Bone marrow (tissue), 2 donors: ENCODE results near the gene KCNJ16.
A peak's percentile ranks its signal among the peaks of the same experiment; 100 is the strongest.

Experiments
- DNase-seq, 2 donors: peaks; one replicate each; lab custom pipeline; 2025; lab: John Stamatoyannopoulos, UW

The KCNJ16 gene

DNA sequence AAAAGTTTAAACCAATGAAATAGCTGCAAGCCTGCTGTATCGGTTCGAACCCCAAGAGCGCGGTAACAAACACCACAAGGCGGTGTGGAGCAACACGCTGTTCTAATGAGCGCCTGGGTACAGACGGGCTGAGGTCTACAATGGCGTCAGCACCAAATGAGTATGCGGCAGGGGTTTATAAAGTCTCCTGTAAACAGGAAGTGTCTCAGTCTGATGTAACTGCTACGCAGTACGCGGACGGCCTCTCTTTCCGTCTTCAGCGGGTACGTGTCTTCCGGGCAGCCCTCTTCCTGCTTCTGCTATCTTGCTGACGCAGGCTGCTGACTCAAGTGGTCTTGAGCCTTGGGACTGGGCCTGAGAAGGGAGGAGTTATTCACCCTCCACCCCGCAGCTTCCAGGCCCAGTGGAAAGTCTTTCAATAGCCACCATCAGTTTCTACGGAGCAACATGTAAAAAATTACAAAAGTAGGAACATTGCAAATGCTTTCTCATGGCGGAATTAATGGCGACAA, 53.8 kb downstream of the KCNJ16 start:
- DNase-seq = no peak

GRCh38 chr17:70130289-70130688, 55.3 kb downstream of the KCNJ16 start:
- no peak for DNase-seq

- DNase-seq = no peak
These were observed 57.5 kb downstream of the KCNJ16 start for GRCh38 chr17:70132505-70132904.

GRCh38 chr17:70134042-70134441, 59.0 kb downstream of the KCNJ16 start:
- DNase-seq = no peak

DNA sequence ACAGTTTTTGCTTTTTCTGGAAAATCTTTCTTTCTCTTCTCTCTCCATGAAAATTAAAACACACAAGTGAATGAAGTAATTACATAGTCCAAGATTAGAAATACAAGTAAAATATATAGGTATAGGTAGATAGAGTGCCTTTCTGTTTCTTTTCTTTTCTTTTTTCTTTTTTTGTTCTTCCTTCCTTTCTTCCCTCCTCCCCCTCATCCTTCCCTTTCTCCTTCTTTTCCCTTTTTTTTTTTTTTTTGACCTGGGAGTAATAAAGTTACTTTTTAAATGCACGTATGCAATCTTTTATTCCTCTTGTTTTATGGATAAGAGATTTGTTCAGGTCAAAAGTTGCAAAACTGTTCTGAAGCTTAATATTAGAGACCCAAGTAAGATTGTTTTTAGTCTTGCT, 59.8 kb downstream of the KCNJ16 start:
- DNase-seq = no peak

DNA sequence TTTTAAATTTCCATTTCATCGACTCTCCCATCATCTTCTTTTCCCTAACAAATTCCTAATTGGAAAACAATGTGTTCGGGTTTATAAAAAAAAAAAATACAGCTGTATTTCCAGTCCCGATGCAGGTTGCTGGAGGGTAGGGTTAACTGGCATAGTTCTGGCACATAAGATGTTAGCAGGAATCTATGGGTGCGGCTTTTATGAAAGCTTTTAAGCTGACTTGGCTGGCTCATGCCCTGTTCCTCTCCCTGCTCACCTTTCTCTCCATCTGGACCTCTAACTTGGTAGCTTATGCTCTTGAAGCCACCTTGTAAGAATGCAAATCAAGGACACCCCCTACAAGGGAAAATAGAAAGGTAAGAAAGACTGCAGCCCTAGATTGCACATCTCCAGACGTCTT, 61.1 kb downstream of the KCNJ16 start:
- no peak for DNase-seq

DNA sequence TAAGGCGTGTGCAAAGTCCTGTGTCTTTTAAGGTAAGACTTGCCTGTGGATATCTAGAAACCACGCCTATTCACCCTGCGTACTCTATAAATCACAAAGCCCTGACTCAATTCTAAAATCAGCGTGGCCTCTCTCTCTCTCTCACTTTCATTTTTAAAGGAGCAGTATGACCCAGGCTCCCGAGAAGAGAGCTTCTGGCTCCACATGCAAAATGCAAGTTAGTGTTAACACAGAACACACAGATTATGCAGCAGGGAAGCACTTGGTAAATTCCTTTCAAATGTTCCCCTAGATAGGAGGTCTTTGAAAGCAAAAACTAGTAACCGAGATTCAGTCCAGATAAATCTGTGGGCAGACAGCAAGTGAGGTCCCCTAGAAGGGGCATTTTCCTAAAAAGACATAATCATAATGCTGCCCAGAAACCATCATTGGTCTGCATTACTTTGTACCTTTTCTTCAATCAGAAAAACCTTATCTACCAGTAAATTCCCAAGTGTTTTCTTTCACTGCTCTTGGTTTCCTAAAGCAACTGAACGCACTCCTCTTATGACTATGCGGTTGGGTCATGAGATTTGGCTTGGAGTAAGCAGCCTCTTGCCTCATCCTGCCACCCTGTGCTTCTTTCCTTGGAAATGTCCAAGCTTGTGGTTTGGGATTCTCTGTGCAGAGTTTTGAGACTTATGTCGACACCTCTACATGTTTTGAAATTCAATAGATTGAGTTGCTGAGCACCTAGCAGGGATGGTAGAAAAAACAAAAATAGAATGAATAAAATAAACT, 62.6 kb downstream of the KCNJ16 start:
- DNase-seq = no peak

DNA sequence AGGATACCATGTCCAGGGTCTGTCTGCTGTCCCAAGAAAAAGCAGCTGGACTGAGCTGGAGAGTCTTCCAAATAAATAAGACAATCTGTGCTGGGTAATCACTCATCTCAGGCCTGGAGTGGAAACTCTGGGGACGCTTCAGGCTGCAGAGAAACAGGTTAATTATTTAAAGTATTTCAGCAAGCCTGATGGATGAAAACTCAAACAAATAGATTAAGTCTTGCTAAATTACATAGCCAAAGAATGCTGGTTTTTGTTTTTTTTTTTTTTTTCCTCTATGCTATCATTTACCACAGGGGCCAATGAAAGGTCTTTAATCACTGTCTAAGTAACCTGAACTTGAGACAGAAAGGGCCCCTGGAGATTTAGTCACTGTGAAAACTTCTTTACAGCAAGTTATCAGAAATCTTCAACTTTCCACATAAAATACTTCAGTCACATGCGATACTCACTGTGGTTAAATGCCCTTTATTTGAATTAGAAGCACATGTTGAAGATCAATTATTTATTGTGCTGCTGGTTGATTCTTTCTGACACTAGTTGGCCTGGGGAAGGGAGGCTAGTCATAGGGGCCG, 63.4 kb downstream of the KCNJ16 start:
- no peak for DNase-seq

DNA sequence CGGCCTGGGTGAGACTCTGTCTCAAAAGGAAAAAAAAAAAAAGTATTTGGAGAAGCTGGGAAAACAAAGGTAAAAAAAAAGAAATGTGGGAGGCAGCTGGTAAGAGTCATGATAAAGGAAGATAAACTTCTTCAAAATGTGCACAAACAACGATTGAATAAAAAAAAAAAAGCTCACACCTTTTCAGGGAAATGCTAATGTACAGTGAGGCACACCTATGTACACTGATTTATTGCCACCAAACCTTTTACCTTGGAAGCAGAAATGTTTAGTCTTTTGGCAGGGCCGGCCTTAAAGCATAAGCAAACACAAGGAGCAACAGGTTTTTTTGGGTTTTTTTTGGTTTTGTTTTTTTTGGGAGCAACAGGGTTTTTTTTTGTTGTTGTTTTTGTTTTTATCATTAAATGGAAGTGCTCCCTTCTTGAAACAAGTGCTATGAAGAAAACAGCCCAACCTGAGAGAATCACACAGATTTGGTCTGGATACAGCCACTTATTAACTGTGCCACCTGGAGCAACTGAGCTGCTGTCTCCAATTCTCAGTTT, 64.5 kb downstream of the KCNJ16 start:
- DNase-seq = no peak

DNA sequence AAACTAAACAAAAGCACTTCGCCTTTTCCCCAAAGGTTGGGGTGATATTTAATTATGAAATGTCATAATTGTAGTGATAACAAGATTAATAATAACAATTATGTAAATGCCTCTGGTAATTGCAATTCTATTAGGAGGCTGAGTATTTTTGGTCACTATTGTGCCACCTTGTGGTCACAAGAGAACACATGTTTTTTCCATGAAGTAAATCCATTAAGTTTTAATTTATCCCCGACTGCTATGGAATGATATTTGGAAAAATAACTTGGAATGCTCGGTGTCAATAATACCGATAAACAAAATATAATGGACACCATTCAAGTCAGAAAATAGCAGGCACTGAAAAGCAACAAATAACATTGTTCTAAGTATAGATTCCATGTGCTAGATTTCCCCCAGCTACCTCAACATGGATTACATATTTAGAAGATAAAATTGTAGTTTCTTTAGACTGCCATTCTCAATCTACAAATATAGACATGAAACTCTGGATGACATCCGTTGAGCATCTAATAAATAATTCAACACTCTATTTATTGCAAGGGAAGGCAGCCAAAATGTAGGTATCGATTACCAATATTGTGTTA, 69.3 kb downstream of the KCNJ16 start:
- no peak for DNase-seq

DNA sequence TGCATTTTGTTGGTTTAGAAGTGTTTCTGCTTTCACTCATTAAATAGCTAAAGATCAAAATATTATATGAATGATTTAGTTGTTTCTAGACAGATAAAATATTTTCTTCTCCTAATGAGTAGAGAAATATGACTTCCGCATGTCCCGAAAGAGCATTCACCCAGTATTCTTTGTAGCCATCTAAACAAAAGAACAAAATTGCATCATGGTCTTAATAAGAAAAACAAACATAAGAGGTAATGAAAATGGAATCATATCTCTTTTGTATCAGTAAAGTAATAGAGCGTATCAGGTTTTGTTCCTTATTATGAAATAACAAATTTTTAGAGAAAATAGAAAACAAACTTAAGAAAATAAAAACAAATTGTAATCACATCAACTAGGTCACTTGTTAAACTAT, 78.2 kb downstream of the KCNJ16 start:
- DNase-seq = no peak

DNA sequence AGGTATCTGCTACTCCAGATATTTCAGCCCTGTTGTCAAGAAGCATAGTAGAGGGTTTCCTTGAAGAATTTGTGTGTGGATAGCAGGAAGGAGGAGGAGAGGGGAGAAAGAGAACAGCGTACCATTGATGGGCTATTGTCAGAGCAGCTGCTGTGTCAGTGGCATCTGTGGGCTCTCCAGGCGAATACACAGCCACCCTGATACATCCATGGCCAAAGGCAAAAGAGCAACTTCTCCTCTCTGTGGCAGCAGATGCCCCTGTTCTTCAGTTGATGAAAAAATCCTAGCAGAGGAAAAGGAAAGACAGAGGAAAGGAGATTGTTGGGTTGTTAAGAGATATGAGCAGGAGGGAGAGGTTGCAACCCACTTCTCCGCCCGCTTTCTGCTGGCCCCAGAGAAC, 82.1 kb downstream of the KCNJ16 start:
- no peak for DNase-seq

GRCh38 chr17:70158180-70158579, 83.2 kb downstream of the KCNJ16 start:
- no peak for DNase-seq

- DNase-seq = no peak
These were observed 83.6 kb downstream of the KCNJ16 start for GRCh38 chr17:70158591-70158990.

- no peak for DNase-seq
These were observed 85.0 kb downstream of the KCNJ16 start for GRCh38 chr17:70159980-70160379.

DNA sequence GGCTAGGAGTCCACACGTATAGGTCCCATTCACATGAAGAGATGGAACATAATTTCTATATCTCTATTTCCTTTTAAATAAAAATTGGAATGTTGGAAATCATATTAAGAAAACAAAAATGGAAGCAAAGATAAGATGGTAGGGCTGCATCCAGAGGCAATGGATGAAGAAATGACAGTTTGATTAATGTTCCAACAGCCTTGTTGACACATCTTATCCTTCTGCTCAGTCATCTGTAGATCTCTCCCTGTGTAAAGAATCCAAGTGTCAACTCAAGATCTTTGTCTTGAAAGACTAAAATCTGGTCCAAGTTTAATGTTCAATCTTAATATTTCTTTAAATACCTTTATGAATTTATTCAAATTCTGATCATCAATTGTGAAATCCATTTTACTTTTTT, 86.5 kb downstream of the KCNJ16 start:
- DNase-seq = no peak

DNA sequence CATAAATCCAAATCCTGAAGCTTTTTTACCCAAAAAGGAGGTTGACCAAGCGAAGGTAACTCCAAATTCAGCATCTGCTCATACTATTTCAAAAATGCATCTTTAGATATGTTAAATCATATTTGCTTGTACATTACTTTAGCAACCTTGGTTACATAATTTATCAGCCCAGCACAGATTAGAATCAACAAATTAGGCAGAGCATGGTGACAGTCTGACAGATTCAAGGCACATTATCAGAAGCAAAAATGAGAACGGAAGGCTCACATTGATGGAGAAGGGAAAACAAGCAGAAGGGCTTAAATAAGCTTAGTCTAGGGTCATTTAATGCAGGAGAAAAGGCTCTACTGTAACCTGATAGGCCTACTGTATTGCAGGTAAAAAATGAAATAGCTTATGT, 90.4 kb downstream of the KCNJ16 start:
- no peak for DNase-seq

DNA sequence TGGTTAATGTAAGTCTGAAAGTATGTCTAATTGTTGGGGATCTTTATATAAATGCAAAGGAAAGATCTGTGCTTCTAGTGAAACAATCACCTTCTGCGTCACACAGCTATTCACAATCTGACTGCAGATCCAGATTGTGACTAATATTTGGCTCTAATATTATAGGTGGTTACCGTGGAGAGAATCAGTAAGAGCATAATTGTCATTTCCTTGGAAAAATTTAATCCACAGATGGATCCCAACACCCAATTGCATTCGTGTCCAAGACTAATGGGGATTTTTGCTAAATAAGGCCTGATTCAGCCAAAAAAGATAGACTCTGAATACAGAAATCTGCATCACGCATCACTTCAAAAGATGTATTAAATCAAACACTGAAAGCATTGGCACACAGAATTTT, 91.6 kb downstream of the KCNJ16 start:
- DNase-seq = no peak

GRCh38 chr17:70168044-70168976, 93.3 kb downstream of the KCNJ16 start:
- peak; percentile 8 to 35 for DNase-seq

DNA sequence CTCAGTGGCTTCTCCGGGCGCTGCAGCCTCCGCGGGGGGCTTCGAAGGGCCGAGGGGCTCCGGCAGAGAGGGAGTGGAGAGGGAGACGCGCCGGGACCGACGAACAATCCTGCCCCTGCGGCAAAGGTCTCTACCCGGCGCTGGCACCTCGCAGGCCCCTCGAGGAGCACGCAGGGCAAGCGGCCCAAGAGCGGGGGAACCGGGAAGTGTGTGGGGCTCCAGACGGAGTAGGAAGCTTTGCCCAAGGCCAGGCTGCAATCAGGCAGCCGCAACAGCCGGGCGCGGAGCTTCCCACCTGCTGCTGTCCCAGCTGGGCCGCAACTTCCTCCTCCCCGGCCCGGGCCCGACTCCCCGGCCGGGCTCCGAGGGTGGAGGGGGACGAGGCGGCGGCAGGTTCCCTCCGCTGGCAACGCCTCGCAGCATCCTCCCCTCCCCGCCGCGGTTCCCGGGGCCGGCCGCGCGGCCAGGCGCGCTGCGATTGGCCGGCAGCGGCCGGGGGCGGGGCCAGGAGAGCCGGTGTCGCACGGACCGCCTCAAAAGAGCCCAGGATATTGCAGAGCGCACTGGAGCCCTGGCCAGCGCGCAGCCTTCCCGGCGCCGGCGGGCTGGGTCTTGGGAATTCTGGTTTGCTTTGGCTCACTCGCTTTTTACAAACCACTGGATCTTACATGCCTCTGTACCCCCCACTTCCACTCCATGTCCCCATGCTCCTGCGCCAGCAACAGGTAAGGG, 94.1 kb downstream of the KCNJ16 start, which contains the start of gene KCNJ2:
KCNJ2 (plus strand) TSS at position 556 of the 732 bp plus-strand sequence. CDS start 5,508 bp downstream, outside the sequence.
- peak; percentile 4 to 59 for DNase-seq
